Panc1 (cell line): Measurements from ENCODE around the gene DNPEP.

Source experiments
- POLR2AphosphoS5 ChIP-seq: IDR thresholded peaks from 2 replicates; pipeline ENCODE4 v1.6.1; 2012; ENCODE audit warnings: mild to moderate bottlenecking, low read depth, low read length, moderate library complexity
- TCF7L2 ChIP-seq: IDR thresholded peaks from 2 replicates; pipeline ENCODE4 v1.6.1; 2011; ENCODE audit warnings: mild to moderate bottlenecking, low read depth, low read length, inconsistent platforms
- TF ChIP-seq, protein P1 (sequence below): fragments of 450-650 bp; IDR thresholded peaks from 2 replicates; pipeline ENCODE4 v1.5.1; 2017; ENCODE audit warnings: mild to moderate bottlenecking
- TF ChIP-seq, protein P2 (sequence below), 2 experiments: IDR thresholded peaks; 2 replicates each; pipeline ENCODE4 v1.6.1; 2011 to 2012; ENCODE audit warnings: low read depth in 2 of 2, control low read depth in 1 of 2, low read length in 1 of 2, mild to moderate bottlenecking in 1 of 2, moderate library complexity in 1 of 2; ENCODE audit not compliant: insufficient read depth in 1 of 2

DNA sequence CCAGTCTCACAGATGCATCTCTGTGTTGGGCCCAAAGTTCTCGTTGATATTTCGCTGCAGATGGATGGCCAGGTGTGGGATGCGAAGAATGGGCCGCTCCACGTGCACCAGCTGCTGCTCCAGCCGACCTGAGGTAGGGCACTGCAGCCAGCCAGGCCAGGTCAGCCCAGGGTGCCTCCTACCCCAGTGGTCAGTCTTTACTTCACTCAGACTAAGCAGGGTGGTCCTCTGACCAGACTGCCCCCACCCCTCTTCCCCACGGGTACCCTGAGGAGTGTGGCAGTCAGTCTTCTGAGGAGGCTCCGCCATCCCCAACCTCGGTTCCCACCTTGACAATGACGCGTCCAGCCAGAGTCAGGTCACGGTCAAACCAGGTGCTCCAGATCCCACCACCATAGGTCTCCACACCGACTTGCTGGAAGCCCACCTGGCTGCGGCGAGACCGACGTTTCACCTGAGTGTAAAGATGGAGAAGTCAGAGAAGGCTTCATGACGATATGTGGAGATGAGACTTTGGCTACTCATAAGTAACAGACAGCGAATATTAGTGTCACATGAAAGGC, 1.7 kb downstream of the DNPEP start:
- TF ChIP-seq, protein P1, sequence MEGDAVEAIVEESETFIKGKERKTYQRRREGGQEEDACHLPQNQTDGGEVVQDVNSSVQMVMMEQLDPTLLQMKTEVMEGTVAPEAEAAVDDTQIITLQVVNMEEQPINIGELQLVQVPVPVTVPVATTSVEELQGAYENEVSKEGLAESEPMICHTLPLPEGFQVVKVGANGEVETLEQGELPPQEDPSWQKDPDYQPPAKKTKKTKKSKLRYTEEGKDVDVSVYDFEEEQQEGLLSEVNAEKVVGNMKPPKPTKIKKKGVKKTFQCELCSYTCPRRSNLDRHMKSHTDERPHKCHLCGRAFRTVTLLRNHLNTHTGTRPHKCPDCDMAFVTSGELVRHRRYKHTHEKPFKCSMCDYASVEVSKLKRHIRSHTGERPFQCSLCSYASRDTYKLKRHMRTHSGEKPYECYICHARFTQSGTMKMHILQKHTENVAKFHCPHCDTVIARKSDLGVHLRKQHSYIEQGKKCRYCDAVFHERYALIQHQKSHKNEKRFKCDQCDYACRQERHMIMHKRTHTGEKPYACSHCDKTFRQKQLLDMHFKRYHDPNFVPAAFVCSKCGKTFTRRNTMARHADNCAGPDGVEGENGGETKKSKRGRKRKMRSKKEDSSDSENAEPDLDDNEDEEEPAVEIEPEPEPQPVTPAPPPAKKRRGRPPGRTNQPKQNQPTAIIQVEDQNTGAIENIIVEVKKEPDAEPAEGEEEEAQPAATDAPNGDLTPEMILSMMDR = no peak
- TF ChIP-seq POLR2AphosphoS5 (no peak), TCF7L2 (no peak)
- TF ChIP-seq, protein P2, sequence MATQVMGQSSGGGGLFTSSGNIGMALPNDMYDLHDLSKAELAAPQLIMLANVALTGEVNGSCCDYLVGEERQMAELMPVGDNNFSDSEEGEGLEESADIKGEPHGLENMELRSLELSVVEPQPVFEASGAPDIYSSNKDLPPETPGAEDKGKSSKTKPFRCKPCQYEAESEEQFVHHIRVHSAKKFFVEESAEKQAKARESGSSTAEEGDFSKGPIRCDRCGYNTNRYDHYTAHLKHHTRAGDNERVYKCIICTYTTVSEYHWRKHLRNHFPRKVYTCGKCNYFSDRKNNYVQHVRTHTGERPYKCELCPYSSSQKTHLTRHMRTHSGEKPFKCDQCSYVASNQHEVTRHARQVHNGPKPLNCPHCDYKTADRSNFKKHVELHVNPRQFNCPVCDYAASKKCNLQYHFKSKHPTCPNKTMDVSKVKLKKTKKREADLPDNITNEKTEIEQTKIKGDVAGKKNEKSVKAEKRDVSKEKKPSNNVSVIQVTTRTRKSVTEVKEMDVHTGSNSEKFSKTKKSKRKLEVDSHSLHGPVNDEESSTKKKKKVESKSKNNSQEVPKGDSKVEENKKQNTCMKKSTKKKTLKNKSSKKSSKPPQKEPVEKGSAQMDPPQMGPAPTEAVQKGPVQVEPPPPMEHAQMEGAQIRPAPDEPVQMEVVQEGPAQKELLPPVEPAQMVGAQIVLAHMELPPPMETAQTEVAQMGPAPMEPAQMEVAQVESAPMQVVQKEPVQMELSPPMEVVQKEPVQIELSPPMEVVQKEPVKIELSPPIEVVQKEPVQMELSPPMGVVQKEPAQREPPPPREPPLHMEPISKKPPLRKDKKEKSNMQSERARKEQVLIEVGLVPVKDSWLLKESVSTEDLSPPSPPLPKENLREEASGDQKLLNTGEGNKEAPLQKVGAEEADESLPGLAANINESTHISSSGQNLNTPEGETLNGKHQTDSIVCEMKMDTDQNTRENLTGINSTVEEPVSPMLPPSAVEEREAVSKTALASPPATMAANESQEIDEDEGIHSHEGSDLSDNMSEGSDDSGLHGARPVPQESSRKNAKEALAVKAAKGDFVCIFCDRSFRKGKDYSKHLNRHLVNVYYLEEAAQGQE (IDR thresholded peaks at IDR 0.05; ENCODE audit: insufficient read depth in 1 of 2, low read depth in 2 of 2, low read length in 1 of 2) = no peak
